Right lung (tissue), 10 donors: ENCODE results near the gene EDEM2. TPM values are rescaled to one million over a fixed set of nuclear protein-coding genes. Genes with fewer than 3 reads are reported as not detected.
"Not testable (repeated sequence)": the region's sequence is repeated elsewhere in the genome, so short reads cannot be mapped to it uniquely, and the experiment has no call there.

Source experiments
- DNase-seq, 2 donors: peaks; one replicate each; pipeline ENCODE4 v3.0.0-alpha.2; 2013
- long read RNA-seq, 8 donors: transcript quantifications; one replicate each; lab custom pipeline, GENCODE V29; 2026
- polyA plus RNA-seq, 5 donors: library from polyadenylated mRNA; unstranded; fragments of 120-200 nt; gene quantifications; one replicate each; pipeline versions ENCODE4 v1.2.1 to v1.2.3, GENCODE V29; 2013; ENCODE audit warnings: inconsistent platforms in 1 of 5, low replicate concordance in 1 of 5; ENCODE audit not compliant: insufficient read length in 5 of 5, insufficient read depth in 1 of 5

Gene EDEM2
- polyA plus RNA-seq: 10 to 100 TPM; 16.6 to 23.3 (median 19.0) TPM
- long read RNA-seq, donor 1, partial matches to known transcripts: 0 of 4 reads
- long read RNA-seq, donor 1, other reads (novel, unspliced or antisense): 0 of 4 reads
- long read RNA-seq, donor 2: 0 reads
- long read RNA-seq, donor 3, partial matches to known transcripts: 5 of 7 reads
- long read RNA-seq, donor 3, other reads (novel, unspliced or antisense): 0 of 7 reads
- long read RNA-seq, donor 4, partial matches to known transcripts: 5 of 5 reads
- long read RNA-seq, donor 4, other reads (novel, unspliced or antisense): 0 of 5 reads
- long read RNA-seq, donor 5, partial matches to known transcripts: 5 of 6 reads
- long read RNA-seq, donor 5, other reads (novel, unspliced or antisense): 0 of 6 reads
- long read RNA-seq, donor 6, transcript EDEM2-202 (11 exons, 1,919 nt): major isoform, 7 of 14 reads
- long read RNA-seq, donor 6, partial matches to known transcripts: 7 of 14 reads
- long read RNA-seq, donor 6, other reads (novel, unspliced or antisense): 0 of 14 reads
- long read RNA-seq, donor 7, partial matches to known transcripts: 0 of 3 reads
- long read RNA-seq, donor 7, other reads (novel, unspliced or antisense): 0 of 3 reads
- long read RNA-seq, donor 8: 0 reads

GRCh38 chr20:35146920-35147574 lies at the start of gene EDEM2:
Gene EDEM2 (minus strand): TSS chr20:35147336. CDS start chr20:35147258, 78 bp downstream.
- peak; percentile 93 to 95 for DNase-seq

GRCh38 chr20:35196313-35196712 lies 49.2 kb upstream of the EDEM2 start:
- DNase-seq: no peak

- not testable (repeated sequence) for DNase-seq
Measured at GRCh38 chr20:35193031-35193791, 46.1 kb upstream of the EDEM2 start.

- DNase-seq: no peak
Measured at GRCh38 chr20:35192118-35192872, 45.2 kb upstream of the EDEM2 start.

- no peak for DNase-seq
Measured at GRCh38 chr20:35191419-35192117, 44.4 kb upstream of the EDEM2 start.

- no peak for DNase-seq
Measured at GRCh38 chr20:35190556-35190955, 43.4 kb upstream of the EDEM2 start.

- not testable (repeated sequence) for DNase-seq
Measured at GRCh38 chr20:35189223-35189622, 42.1 kb upstream of the EDEM2 start.

- DNase-seq: no peak
Measured at GRCh38 chr20:35187584-35188190, 40.6 kb upstream of the EDEM2 start.

GRCh38 chr20:35186691-35187289 lies 39.7 kb upstream of the EDEM2 start:
- DNase-seq: not testable (repeated sequence)

GRCh38 chr20:35181731-35182130 lies 34.6 kb upstream of the EDEM2 start:
- no peak for DNase-seq

- no peak for DNase-seq
Measured at GRCh38 chr20:35180266-35180665, 33.1 kb upstream of the EDEM2 start.

- DNase-seq: no peak
Measured at GRCh38 chr20:35179292-35180212, 32.4 kb upstream of the EDEM2 start.

- DNase-seq: no peak
Measured at GRCh38 chr20:35176132-35176531, 29.0 kb upstream of the EDEM2 start.

GRCh38 chr20:35174458-35175216 lies 27.5 kb upstream of the EDEM2 start:
- DNase-seq: no peak

- DNase-seq: no peak
Measured at GRCh38 chr20:35173576-35174192, 26.5 kb upstream of the EDEM2 start.

- no peak for DNase-seq
Measured at GRCh38 chr20:35172434-35172806, 25.3 kb upstream of the EDEM2 start.
